HepG2 (cell line): ENCODE measurements around the gene MRFAP1. TPM values are rescaled to one million over a fixed set of nuclear protein-coding genes. Genes with fewer than 3 reads are reported as not detected.
A peak's percentile ranks its signal among the peaks of the same experiment; 100 is the strongest.

Experiments
- ATRX ChIP-seq: sonication (generic); formaldehyde crosslinking; IDR thresholded peaks from 2 replicates; pipeline ENCODE4 v1.4.0; 2020; ENCODE audit warnings: missing genetic modification reagents, borderline replicate concordance
- CENPT ChIP-seq: sonication (generic); formaldehyde crosslinking; IDR thresholded peaks from 2 replicates; pipeline ENCODE4 v1.8.0; 2022; ENCODE audit warnings: low read depth, mild to moderate bottlenecking, moderate library complexity, missing genetic modification reagents
- GABPB1 ChIP-seq: IDR thresholded peaks from 2 replicates; pipeline ENCODE4 v1.6.1; 2016; ENCODE audit warnings: mild to moderate bottlenecking, missing genetic modification reagents, moderate library complexity, missing compliant biosample characterization
- HCFC1 ChIP-seq: fragments of 150-350 bp; IDR thresholded peaks from 2 replicates; pipeline ENCODE4 v1.6.1; 2014; ENCODE audit warnings: low read depth, low read length
- KAT8 ChIP-seq: IDR thresholded peaks from 2 replicates; pipeline ENCODE4 v1.6.1; 2016; ENCODE audit warnings: missing genetic modification reagents, missing compliant biosample characterization
- NFRKB ChIP-seq: fragments of 450-650 bp; IDR thresholded peaks from 2 replicates; pipeline ENCODE4 v1.6.1; 2017
- PRDM10 ChIP-seq: sonication (generic); formaldehyde crosslinking; IDR thresholded peaks from 2 replicates; pipeline ENCODE4 v1.4.0; 2020; ENCODE audit warnings: low read depth, missing genetic modification reagents
- TAF1 ChIP-seq: sonication (generic); formaldehyde crosslinking; IDR thresholded peaks from 2 replicates; pipeline ENCODE4 v1.4.0; 2020; ENCODE audit warnings: missing genetic modification reagents
- TBX3 ChIP-seq: fragments of 450-650 bp; IDR thresholded peaks from 2 replicates; pipeline ENCODE4 v1.6.1; 2017; ENCODE audit warnings: antibody characterized with exemption, mild to moderate bottlenecking, inconsistent platforms, borderline replicate concordance
- TEAD3 ChIP-seq: optimal IDR thresholded peaks from 2 replicates; pipeline ENCODE3; 2016; ENCODE audit warnings: borderline replicate concordance
- TGIF2 ChIP-seq: IDR thresholded peaks from 2 replicates; pipeline ENCODE4 v1.6.1; 2016; ENCODE audit warnings: control low read depth, missing compliant biosample characterization
- ZBTB4 ChIP-seq: sonication (generic); formaldehyde crosslinking; IDR thresholded peaks from 2 replicates; pipeline ENCODE4 v1.4.0; 2020; ENCODE audit warnings: missing genetic modification reagents, mild to moderate bottlenecking, borderline replicate concordance
- ZFX ChIP-seq: sonication (generic); formaldehyde crosslinking; IDR thresholded peaks from 2 replicates; pipeline ENCODE4 v1.4.0; 2020; ENCODE audit warnings: mild to moderate bottlenecking, low read depth, missing genetic modification reagents, moderate library complexity
- ZMAT3 ChIP-seq: sonication (generic); formaldehyde crosslinking; conservative IDR thresholded peaks from 2 replicates; pipeline ENCODE4 v1.7.0; 2021; ENCODE audit warnings: missing genetic modification reagents
- ZNF230 ChIP-seq: sonication (generic); formaldehyde crosslinking; IDR thresholded peaks from 2 replicates; pipeline ENCODE4 v1.4.0; 2020; ENCODE audit warnings: mild to moderate bottlenecking, missing genetic modification reagents
- ZNF343 ChIP-seq: sonication (generic); formaldehyde crosslinking; IDR thresholded peaks from 2 replicates; pipeline ENCODE4 v1.4.0; 2020; ENCODE audit warnings: mild to moderate bottlenecking, missing genetic modification reagents
- ZNF580 ChIP-seq: IDR thresholded peaks from 2 replicates; pipeline ENCODE4 v1.6.1; 2016; ENCODE audit warnings: low read depth, borderline replicate concordance
- ZSCAN22 ChIP-seq: sonication (generic); formaldehyde crosslinking; IDR thresholded peaks from 2 replicates; pipeline ENCODE4 v1.4.0; 2020; ENCODE audit warnings: mild to moderate bottlenecking, missing genetic modification reagents
- polyA plus RNA-seq, 8 experiments: library from polyadenylated mRNA; depleted of rRNA in 3 of 8; stranded (reverse) in 7 of 8; unstranded in 1 of 8; fragments of >200 nt; fragmentation: Illumina TruSeq in 4 of 8; extraction: Trizol in 4 of 8; gene quantifications; 2 replicates each; pipeline versions ENCODE4 v1.2.1 to v1.2.3, GENCODE V29; 2011 to 2016; ENCODE audit warnings: low read depth in 4 of 8, missing spikeins in 1 of 8, mixed read lengths in 1 of 8; ENCODE audit not compliant: insufficient read depth in 1 of 8
- total RNA-seq, 5 experiments: library from RNA; depleted of rRNA; stranded (reverse); fragments of >200 nt; fragmentation: Illumina TruSeq; extraction: Trizol; gene quantifications; 2 replicates each; pipeline ENCODE4 v1.2.3, GENCODE V29; 2016; ENCODE audit warnings: low read depth in 1 of 5
- TF ChIP-seq, protein P1 (sequence below): IDR thresholded peaks from 2 replicates; pipeline ENCODE4 v1.6.1; 2016; ENCODE audit warnings: missing compliant biosample characterization, missing genetic modification reagents, borderline replicate concordance
- TF ChIP-seq, protein P2 (sequence below): sonication (generic); formaldehyde crosslinking; IDR thresholded peaks from 2 replicates; pipeline ENCODE4 v1.4.0; 2020; ENCODE audit warnings: missing genetic modification reagents

MRFAP1 gene
- total and polyA plus RNA-seq, 2 of the 13 experiments (the other 11 are each of a cell fraction or from before 2014, with no cell fraction given): 112 to 158 TPM

- TF ChIP-seq HCFC1 (no peak), ZSCAN22 (CRISPR knock-in tag) (0 out of 2 replicates have a peak, but pooled peaks have one; percentile 37), ZMAT3 (peak; percentile 35; the same call in 1 of the 2 replicates), TBX3 (peak; percentile 27; the same call in 1 of the 2 replicates), ATRX (CRISPR knock-in tag) (no peak), TGIF2 (CRISPR knock-in tag) (peak; percentile 58; the same call in 1 of the 2 replicates), PRDM10 (CRISPR knock-in tag) (peak; percentile 8; the same call in 1 of the 2 replicates), NFRKB (no peak), TEAD3 (peak; percentile 4), ZNF343 (CRISPR knock-in tag) (0 out of 2 replicates have a peak, but pooled peaks have one; percentile 65), KAT8 (CRISPR knock-in tag) (0 out of 2 replicates have a peak, but pooled peaks have one; percentile 4), CENPT (no peak), ZNF230 (CRISPR knock-in tag) (0 out of 2 replicates have a peak, but pooled peaks have one; percentile 73), TAF1 (CRISPR knock-in tag) (no peak), ZNF580 (CRISPR knock-in tag) (no peak), ZFX (peak; percentile 10; the same call in 1 of the 2 replicates), ZBTB4 (CRISPR knock-in tag) (peak; percentile 25; the same call in 1 of the 2 replicates), GABPB1 (CRISPR knock-in tag) (no peak)
- TF ChIP-seq, protein P1, sequence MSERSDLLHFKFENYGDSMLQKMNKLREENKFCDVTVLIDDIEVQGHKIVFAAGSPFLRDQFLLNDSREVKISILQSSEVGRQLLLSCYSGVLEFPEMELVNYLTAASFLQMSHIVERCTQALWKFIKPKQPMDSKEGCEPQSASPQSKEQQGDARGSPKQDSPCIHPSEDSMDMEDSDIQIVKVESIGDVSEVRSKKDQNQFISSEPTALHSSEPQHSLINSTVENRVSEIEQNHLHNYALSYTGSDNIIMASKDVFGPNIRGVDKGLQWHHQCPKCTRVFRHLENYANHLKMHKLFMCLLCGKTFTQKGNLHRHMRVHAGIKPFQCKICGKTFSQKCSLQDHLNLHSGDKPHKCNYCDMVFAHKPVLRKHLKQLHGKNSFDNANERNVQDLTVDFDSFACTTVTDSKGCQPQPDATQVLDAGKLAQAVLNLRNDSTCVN (CRISPR knock-in tag): 0 out of 2 replicates have a peak, but pooled peaks have one; percentile 27
- TF ChIP-seq, protein P2, sequence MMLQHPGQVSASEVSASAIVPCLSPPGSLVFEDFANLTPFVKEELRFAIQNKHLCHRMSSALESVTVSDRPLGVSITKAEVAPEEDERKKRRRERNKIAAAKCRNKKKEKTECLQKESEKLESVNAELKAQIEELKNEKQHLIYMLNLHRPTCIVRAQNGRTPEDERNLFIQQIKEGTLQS (CRISPR knock-in tag): no peak
These were observed 47.7 kb downstream of the MRFAP1 start (continued) for GRCh38 chr4:6687947-6688878.
